Measurements from ENCODE around the gene UBN1. TPM values are rescaled to one million over a fixed set of nuclear protein-coding genes. Genes with fewer than 3 reads are reported as not detected.
A peak's percentile ranks its signal among the peaks of the same experiment; 100 is the strongest.
"Not testable (repeated sequence)": the region's sequence is repeated elsewhere in the genome, so short reads cannot be mapped to it uniquely, and the experiment has no call there.

UBN1 gene
- total RNA-seq, 1 experiment from 2014 or later = 36.2 TPM

- no peak for DNase-seq (ENCODE audit: low read depth)
Observed at GRCh38 chr16:4883501-4883900, 36.2 kb downstream of the UBN1 start.

- no peak for DNase-seq (ENCODE audit: low read depth)
Observed at GRCh38 chr16:4884209-4884608, 36.9 kb downstream of the UBN1 start.

GRCh38 chr16:4884972-4885874 is 37.9 kb downstream of the UBN1 start:
- DNase-seq (ENCODE audit: low read depth) = no peak

GRCh38 chr16:4886151-4886550 is 38.9 kb downstream of the UBN1 start:
- no peak for DNase-seq (ENCODE audit: low read depth)

- DNase-seq (ENCODE audit: low read depth) = no peak
Observed at GRCh38 chr16:4888428-4889135, 41.3 kb downstream of the UBN1 start.

- DNase-seq (ENCODE audit: low read depth) = no peak
Observed at GRCh38 chr16:4890026-4890425, 42.7 kb downstream of the UBN1 start.

- no peak for DNase-seq (ENCODE audit: low read depth)
Observed at GRCh38 chr16:4890686-4891085, 43.4 kb downstream of the UBN1 start.

GRCh38 chr16:4891097-4891885 is 44.0 kb downstream of the UBN1 start:
- DNase-seq (ENCODE audit: low read depth) = no peak

GRCh38 chr16:4891886-4892216 is 44.6 kb downstream of the UBN1 start:
- DNase-seq (ENCODE audit: low read depth) = no peak

GRCh38 chr16:4892361-4893102 is 45.3 kb downstream of the UBN1 start:
- DNase-seq (ENCODE audit: low read depth) = no peak

GRCh38 chr16:4893103-4893862 is 46.0 kb downstream of the UBN1 start:
- no peak for DNase-seq (ENCODE audit: low read depth)

GRCh38 chr16:4894276-4895150 is 47.2 kb downstream of the UBN1 start:
- peak; percentile 25 for DNase-seq (ENCODE audit: low read depth)

- no peak for DNase-seq (ENCODE audit: low read depth)
Observed at GRCh38 chr16:4895366-4895765, 48.1 kb downstream of the UBN1 start.

- not testable (repeated sequence) for DNase-seq (ENCODE audit: low read depth)
Observed at GRCh38 chr16:4896761-4897160, 49.5 kb downstream of the UBN1 start.

- DNase-seq (ENCODE audit: low read depth) = no peak
Observed at GRCh38 chr16:4897328-4897727, 50.0 kb downstream of the UBN1 start.

GRCh38 chr16:4898811-4899473 is 51.7 kb downstream of the UBN1 start:
- no peak for DNase-seq (ENCODE audit: low read depth)

- DNase-seq (ENCODE audit: low read depth) = no peak
Observed at GRCh38 chr16:4899474-4899846, 52.2 kb downstream of the UBN1 start.

- no peak for DNase-seq (ENCODE audit: low read depth)
Observed at GRCh38 chr16:4900036-4900435, 52.8 kb downstream of the UBN1 start.

GRCh38 chr16:4900750-4901149 is 53.5 kb downstream of the UBN1 start:
- no peak for DNase-seq (ENCODE audit: low read depth)

Measured in HT1080 (cell line).